Lower lobe of right lung (tissue), 2 donors: ENCODE results near the gene GAL3ST2. TPM values are rescaled to one million over a fixed set of nuclear protein-coding genes. Genes with fewer than 3 reads are reported as not detected.

Experiments used
- ATAC-seq, 2 donors: fragments of 200-7000 bp; cut with Tn5 transposase; one replicate each; pipeline ENCODE4 v1.9.1; 2020 to 2022; ENCODE audit warnings: mild to moderate bottlenecking in 2 of 2, moderate library complexity in 2 of 2
- DNase-seq: peaks from one replicate; pipeline ENCODE4 v3.0.0-alpha.2; 2020
- H3K27ac ChIP-seq: fragments of 200-600 bp; one replicate; pipeline ENCODE4 v1.8.0; 2022
- H3K27me3 ChIP-seq: fragments of 200-600 bp; one replicate; pipeline ENCODE4 v1.8.0; 2022; ENCODE audit warnings: low read depth
- H3K36me3 ChIP-seq: fragments of 200-600 bp; one replicate; pipeline ENCODE4 v1.8.0; 2022; ENCODE audit warnings: mild to moderate bottlenecking
- H3K4me1 ChIP-seq: fragments of 200-600 bp; one replicate; pipeline ENCODE4 v1.8.0; 2022
- H3K4me3 ChIP-seq: fragments of 200-600 bp; one replicate; pipeline ENCODE4 v1.8.0; 2022; ENCODE audit warnings: mild to moderate bottlenecking
- H3K9me3 ChIP-seq: fragments of 200-600 bp; one replicate; pipeline ENCODE4 v1.8.0; 2022
- CTCF ChIP-seq: fragments of 200-600 bp; IDR thresholded peaks from one replicate; pipeline ENCODE4 v1.8.0; 2022; ENCODE audit warnings: antibody characterized with exemption, mild to moderate bottlenecking
- intact Hi-C: fragments of 100-400 bp; cut with DNase I; formaldehyde crosslinking; loops from one replicate; pipeline ENCODE4 v1.11.0; 2022
- total RNA-seq: library from RNA; stranded (reverse); fragmentation: NEBNext Ultra II Directional; extraction: Animal tissue kit (Norgen Biotek cat#: 25700); gene quantifications from one replicate; pipeline ENCODE4 v1.2.1, GENCODE V29; 2021
- donor health status: DM: no; HTN: yes; CAD: no; lungs with severe emphysema.

The GAL3ST2 gene
- total RNA-seq, 1 donor from 2014 or later = not detected

- DNase-seq = no peak
Measured at GRCh38 chr2:241767464-241768250, 9.0 kb upstream of the GAL3ST2 start.

DNA sequence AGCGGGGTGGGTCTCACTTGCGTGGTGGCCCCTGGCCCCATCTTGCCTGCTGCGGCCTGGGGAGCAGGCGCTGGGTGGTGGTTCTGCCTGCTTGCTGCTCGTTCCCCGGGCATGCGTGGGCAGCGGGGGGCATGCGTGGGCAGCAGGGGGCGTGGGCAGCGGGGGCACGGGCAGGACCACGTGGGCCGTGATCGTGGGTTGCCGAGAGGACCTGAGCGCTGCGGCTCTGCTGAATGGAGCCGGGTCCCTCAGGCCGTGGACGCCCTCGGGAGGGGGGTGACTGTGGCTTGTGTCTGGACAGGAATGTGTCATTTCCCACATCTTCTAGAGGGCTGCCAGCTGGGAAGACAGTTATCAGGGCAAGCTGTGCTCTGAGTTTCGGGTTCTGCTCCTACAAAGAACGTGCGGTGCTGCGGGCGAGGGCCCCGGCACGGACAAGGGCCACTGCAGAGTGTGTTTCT lies 8.3 kb upstream of the GAL3ST2 start:
- peaks cover 9% of the 10 kb centered on the region for H3K27me3 ChIP-seq
- TF ChIP-seq CTCF = no peak
- no peak overlapping the region for H3K27ac ChIP-seq
- no peaks in the 10 kb centered on the region for H3K9me3 ChIP-seq
- intact Hi-C loops = no loop called here
- DNase-seq (no peak), ATAC-seq (peak in 1 of 2 donors; percentile 4)
- H3K4me1 ChIP-seq = peaks cover 5% of the 10 kb centered on the region
- H3K36me3 ChIP-seq = no peaks in the 10 kb centered on the region
- no peak overlapping the region for H3K4me3 ChIP-seq

More at GRCh38 chr2:241767464-241768250, 9.0 kb upstream of the GAL3ST2 start:
- H3K36me3 ChIP-seq = no peaks in the 10 kb centered on the region
- intact Hi-C loops = no loop called here
- H3K27me3 ChIP-seq = peaks cover 6% of the 10 kb centered on the region
- no peak for ATAC-seq
- peaks cover 5% of the 10 kb centered on the region for H3K4me1 ChIP-seq
- H3K4me3 ChIP-seq = no peak overlapping the region
- no peak for TF ChIP-seq CTCF
- no peak overlapping the region for H3K27ac ChIP-seq
- H3K9me3 ChIP-seq = no peaks in the 10 kb centered on the region

DNA sequence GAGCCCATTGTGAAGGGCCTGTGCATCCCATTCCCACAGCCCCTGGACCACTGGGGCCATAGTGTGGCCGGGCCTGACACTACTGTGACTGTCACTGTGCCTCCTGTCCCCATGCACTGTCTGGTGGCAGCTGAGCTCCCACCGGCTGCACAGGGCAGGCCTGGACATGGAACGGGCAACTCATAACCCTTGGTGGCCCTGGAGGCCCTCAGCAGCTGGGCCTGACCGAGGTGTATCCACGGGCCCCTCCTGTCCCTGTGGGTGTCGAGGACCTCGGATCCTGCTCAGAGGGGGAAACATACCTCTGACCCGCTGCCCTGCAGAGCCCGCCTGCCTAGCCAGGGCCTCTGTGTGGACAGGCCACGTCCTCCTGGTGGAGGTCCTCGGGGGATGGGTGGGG lies 7.8 kb upstream of the GAL3ST2 start:
- ATAC-seq = no peak
- TF ChIP-seq CTCF = no peak
- H3K4me3 ChIP-seq = no peak overlapping the region
- H3K4me1 ChIP-seq = peaks cover 5% of the 10 kb centered on the region
- no peak for DNase-seq
- intact Hi-C loops = no loop called here
- H3K27ac ChIP-seq = no peak overlapping the region
- H3K9me3 ChIP-seq = no peaks in the 10 kb centered on the region
- H3K27me3 ChIP-seq = peaks cover 15% of the 10 kb centered on the region
- no peaks in the 10 kb centered on the region for H3K36me3 ChIP-seq

GRCh38 chr2:241769819-241770184 lies 6.8 kb upstream of the GAL3ST2 start:
- peaks cover 24% of the 10 kb centered on the region for H3K27me3 ChIP-seq
- no peaks in the 10 kb centered on the region for H3K9me3 ChIP-seq
- ATAC-seq (no peak), DNase-seq (no peak)
- intact Hi-C loops = no loop called here
- peaks cover 5% of the 10 kb centered on the region for H3K4me1 ChIP-seq
- H3K36me3 ChIP-seq = no peaks in the 10 kb centered on the region
- no peak overlapping the region for H3K27ac ChIP-seq
- H3K4me3 ChIP-seq = no peak overlapping the region
- no peak for TF ChIP-seq CTCF

DNA sequence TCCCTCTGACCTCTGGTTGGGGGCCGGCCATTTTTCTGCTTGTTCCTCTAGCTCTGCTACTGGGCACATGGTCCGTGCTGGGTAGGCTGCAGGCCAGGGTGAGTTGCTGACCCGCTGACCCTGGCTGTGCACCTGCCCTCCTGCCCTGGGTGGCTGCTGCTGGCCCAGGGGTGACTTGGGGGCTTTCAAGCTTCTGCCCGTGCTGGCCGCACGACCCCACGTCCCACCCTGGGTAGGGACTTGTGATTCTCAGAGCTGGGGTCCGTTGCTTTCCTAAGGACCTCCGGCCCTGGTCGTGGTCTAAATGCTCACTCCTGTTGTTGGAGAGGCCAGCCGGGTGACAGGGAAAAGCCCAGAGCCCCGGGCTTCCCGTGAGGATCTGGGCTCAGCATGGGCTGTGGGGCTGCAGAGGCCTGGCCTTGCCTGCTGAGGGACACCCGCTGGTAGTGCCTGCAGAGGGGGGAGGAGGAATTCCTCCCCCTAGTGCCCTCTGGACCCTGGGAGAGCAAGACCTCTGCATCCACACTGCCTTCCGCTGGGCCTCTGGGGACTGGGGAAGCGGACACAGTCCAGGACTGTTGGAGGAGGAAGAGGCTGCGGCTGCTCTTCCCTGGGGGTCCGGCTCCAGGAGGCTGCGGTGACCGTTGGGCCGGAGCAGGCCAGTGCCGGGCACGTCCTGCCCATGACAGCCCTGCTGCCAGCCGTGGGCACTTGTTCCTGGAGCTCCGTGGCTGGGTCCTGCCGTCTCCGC lies 6.3 kb upstream of the GAL3ST2 start:
- ATAC-seq (no peak), DNase-seq (no peak)
- Histone ChIP-seq H3K9me3 (no peaks in the 10 kb centered on the region), H3K4me3 (no peak overlapping the region), H3K36me3 (no peaks in the 10 kb centered on the region), H3K4me1 (peaks cover 5% of the 10 kb centered on the region), H3K27ac (no peak overlapping the region), H3K27me3 (peaks cover 29% of the 10 kb centered on the region)
- TF ChIP-seq CTCF = no peak
- intact Hi-C loops = no loop called here
